CD1c-positive myeloid dendritic cell (primary cell): Measurements from ENCODE around the gene STK33.
A peak's percentile ranks its signal among the peaks of the same experiment; 100 is the strongest.

ENCODE experiments used
- DNase-seq: peaks from one replicate; pipeline ENCODE4 v3.0.0-alpha.2; 2016; ENCODE audit errors: extremely low spot score

The STK33 gene

DNA sequence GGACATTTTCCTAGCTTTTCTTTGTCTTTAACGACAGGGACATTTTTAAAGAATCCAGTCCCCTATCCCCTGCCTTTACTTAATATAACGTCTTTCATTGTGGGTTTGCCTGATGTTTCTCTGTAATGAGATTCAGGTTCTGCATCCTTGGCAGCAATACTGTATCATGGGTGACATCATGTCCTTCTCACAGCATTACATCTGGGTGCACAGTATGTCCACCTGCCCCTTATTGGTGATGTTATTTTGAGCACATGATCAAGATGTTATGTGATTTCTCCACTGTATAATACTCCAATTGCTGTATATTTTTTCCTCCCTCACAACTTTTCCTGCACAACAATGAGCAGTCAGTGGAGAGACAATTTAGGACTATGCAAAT, 9.7 kb upstream of the STK33 start:
- DNase-seq = no peak

DNA sequence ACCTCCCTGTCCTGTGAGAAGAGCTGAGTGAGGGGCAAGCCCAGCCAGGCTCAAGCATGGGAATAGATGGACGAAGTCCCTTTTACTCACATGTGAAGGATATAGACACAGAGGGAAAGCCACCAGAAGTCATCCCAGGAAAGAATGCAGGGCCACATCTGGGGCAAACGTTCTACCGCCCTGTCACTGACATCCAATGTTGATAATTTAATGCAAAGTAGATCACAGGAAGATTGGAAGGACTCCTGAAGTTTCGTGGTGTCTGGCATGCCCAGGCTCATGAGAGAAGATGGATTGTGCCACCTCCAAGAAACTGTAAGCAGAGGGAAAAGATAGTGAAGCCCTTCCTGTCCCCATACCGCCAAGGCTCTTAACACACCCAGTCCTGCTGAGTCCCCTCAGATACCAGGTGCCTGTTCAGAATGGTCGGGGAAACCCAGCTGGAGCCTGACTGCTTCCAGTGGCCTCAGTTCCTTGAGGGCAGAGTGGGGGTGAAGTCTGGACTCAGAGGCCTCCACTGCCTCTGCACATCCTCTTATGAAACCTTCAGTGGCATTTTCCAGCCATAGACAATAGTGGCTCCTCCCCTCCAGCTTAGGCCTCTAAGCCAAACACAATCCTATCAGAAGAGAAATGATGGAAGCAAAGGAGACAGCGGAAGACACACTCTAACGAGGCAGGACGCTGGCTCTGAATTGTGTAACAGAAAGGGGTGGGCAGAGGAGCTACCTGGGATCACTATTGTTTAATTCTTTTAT, 7.5 kb upstream of the STK33 start:
- no peak for DNase-seq

DNA sequence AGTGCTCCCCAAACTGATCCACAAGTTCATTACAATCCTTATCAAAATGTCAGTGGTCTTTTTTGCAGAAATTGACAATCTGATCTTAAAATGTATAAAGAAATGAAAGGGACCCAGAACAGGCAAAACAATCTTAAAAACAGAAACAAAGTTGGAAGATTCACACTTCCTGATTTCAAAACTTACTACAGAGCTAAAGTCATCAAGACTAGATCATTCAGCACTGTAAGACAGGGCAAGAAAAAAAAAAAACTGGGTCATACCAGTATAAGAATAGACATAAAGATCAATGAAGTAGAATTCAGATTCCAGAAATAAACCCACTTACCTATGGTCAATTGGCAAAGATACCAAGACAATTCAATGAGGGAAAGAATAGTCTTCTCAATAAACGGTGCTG, 4.5 kb upstream of the STK33 start:
- DNase-seq = no peak

GRCh38 chr11:8597182-8597581, 3.2 kb upstream of the STK33 start:
- peak; percentile 13 for DNase-seq

- no peak for DNase-seq
Measured at GRCh38 chr11:8596504-8597046, 2.5 kb upstream of the STK33 start.

DNA sequence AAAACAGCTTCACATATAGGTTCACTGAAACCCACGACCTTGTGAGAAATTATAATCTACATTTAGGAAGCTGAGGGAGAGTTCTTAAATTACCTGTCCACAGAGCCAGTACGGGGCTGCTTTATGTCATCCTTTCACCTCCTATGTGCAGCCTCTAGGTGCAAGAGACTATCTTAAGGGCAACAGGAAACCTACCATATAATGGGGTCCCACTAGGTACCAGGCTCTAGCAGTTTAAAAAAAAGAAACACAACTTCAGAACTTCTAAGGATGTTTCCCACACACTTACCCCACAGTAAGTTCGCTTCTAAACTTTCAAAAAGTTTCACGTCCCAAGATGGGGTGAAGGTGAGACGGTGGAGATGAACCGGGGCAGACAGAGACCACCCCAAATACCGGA, 573 bp downstream of the STK33 start:
- no peak for DNase-seq

GRCh38 chr11:8587915-8588314, 6.1 kb downstream of the STK33 start:
- DNase-seq = no peak

DNA sequence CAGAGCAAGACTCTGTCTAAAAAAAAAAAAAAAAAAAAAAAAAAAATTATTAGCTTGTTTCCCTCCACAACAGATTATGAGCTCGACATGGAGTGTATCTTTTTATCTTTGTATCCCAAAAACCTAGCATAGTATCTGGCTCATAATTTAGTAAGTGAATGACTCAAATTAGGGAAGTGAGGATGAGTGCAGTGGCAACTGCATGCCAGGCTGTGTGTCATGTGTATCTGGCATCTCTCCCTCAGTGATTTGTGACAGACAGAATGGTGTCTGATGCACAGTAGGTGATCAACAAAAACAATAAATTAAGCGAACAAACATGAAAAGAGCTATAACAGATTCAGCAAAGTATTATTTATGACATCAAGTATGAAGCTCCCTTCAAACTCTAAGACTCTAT, 7.2 kb downstream of the STK33 start:
- DNase-seq = no peak

- DNase-seq = no peak
Measured at GRCh38 chr11:8586184-8586583, 7.8 kb downstream of the STK33 start.

DNA sequence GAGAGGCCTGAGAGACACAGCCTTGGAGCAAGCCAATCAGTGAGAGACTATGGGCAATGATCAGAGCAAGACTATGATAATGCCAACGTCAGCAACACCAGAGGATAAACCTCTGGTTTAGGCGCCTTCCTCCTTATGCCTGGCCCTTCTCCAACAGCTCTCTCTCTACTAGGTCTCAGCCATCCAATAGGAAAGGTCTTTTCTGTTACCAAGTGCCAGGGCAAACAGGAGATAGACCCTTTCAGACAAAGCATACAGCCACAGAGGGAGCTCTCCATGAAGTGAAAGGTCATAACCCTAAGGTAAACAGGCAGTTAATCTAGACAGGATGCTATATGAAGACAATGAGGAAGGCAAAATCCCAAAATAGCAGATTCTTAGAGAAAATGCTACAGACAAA, 9.5 kb downstream of the STK33 start:
- DNase-seq = no peak

GRCh38 chr11:8584082-8584481, 9.9 kb downstream of the STK33 start:
- no peak for DNase-seq

GRCh38 chr11:8581300-8581699, 12.7 kb downstream of the STK33 start:
- no peak for DNase-seq

GRCh38 chr11:8577791-8578581, 16.0 kb downstream of the STK33 start:
- DNase-seq = no peak

- DNase-seq = no peak
Measured at GRCh38 chr11:8574798-8575197, 19.2 kb downstream of the STK33 start.

- DNase-seq = no peak
Measured at GRCh38 chr11:8573777-8574176, 20.3 kb downstream of the STK33 start.

DNA sequence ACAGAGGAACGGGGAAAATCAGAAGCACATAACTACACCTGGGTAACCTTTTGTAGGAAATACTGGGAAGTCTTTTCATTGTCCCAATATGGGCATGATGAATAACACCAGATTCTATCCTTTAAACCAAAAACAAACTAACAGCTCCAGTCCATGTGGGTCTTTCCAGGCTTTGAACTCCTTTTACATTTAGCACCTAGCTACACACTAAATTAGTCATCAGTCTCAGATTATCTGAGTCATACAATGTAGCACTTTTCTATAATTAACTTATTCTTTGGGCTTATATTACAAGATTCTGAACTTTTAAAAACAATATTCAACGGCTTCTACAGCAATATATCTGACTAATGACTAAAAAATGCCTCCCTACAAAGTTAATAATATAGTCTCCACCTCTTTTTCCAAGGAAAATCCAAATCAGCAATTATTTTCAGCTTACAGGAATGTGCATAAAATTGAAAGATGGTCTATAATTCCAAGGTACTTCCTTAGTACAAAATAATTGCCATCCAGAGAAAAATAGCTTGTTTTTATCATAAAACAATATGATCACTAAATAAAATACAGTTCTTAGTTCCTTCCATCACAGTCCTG, 26.3 kb downstream of the STK33 start:
- DNase-seq = no peak

DNA sequence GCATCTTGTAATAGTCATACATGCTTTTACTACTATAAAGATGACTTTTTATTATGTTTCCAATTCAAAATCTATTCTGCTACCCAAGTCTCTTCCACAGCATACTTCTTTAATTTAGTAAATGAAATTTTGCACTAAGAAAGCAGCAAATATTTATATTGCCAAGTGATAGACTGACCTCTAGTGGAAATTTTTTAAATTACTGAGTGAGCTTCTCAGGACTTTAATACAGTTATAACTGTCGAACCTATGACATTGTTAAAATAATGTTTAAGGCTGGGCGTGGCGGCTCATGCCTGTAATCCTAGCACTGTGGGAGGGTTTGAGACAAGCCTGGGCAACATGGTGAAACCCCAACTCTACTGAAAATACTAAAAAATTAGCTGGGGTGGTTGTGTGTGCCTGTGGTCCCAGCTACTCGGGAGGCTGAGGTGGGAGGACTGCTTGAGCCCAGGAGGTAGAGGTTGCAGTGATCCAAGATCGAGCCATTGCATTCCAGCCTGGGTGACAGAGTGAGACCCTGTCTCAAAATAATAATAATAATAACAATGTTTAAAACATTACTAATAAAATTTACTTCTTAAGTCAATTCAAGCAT, 27.3 kb downstream of the STK33 start:
- peak; percentile 77 for DNase-seq

DNA sequence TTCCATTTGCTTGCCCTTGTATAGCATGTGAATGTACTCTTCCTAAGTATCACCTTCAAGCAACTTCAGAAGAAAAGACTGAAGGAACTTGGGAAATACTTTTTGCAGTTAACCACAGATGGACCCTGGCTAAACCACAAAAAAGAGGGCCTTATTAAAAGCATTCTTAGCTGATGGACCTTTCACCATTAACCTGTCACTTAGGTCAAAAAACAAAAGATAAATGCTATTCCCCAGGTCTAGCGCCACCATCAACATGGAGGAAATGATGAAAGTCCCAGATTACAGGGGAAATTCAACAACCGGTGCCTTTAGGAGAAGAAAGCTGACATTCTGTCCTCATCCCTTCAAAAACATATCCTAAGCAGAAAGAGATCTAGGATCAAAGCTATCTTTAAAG, 29.5 kb downstream of the STK33 start:
- DNase-seq = no peak

DNA sequence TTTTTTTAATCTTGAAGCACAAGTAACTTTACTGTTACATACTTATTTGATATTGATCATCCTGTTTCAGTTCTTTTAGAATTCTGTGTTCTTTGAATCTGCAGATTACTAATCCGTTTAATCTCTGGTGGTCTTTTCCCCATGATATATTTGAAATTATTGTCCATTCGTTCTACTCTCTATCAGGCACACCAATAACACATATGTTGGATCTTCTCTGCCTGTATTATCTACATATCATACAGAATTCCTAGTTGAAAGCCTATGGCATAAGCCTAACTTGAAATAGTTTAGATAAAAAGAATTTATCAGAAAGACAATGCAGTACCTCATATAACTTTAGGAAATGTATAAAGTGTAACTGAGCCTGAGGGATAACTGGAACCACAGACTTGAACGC, 32.6 kb downstream of the STK33 start:
- DNase-seq = no peak

DNA sequence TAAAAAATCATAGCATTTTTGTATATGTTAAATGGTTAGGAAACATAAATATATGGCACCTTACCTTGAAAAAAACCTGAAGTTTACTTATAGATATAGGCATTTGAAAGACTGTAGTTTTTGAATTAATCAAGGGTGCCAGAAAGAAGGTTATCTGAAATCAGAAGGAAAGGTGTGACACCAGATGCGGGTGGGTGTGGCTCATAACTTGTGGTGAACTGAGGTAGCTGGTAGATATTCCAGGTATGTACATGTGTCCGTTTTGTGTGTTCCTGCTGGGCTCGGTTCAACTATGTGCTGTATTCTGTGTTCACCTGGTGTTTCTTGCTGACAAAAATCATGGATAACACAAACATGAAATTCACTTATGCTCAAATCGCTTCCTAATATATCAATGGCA, 35.6 kb downstream of the STK33 start:
- no peak for DNase-seq

GRCh38 chr11:8545698-8546366, 48.2 kb downstream of the STK33 start:
- DNase-seq = no peak

GRCh38 chr11:8544807-8545206, 49.2 kb downstream of the STK33 start:
- no peak for DNase-seq
